Osteocyte (in vitro differentiated cells): ENCODE measurements around the gene PLA2G3. TPM values are rescaled to one million over a fixed set of nuclear protein-coding genes. Genes with fewer than 3 reads are reported as not detected.

ENCODE experiments used
- DNase-seq: peaks from one replicate; pipeline ENCODE4 v3.0.0; 2021; ENCODE audit warnings: mixed read lengths; ENCODE audit not compliant: unreplicated experiment; ENCODE audit errors: extremely low spot score
- H3K27ac Mint-ChIP-seq: one replicate; pipeline ENCODE4 v1.8.0; 2021; ENCODE audit warnings: mild to moderate bottlenecking, mixed read lengths; ENCODE audit not compliant: unreplicated experiment
- H3K27me3 Mint-ChIP-seq: one replicate; pipeline ENCODE4 v1.8.0; 2021; ENCODE audit warnings: mixed read lengths; ENCODE audit not compliant: unreplicated experiment
- H3K36me3 Mint-ChIP-seq: one replicate; pipeline ENCODE4 v1.8.0; 2021; ENCODE audit warnings: mixed read lengths; ENCODE audit not compliant: unreplicated experiment
- H3K4me1 Mint-ChIP-seq: one replicate; pipeline ENCODE4 v1.8.0; 2021; ENCODE audit warnings: mixed read lengths; ENCODE audit not compliant: unreplicated experiment
- H3K4me3 Mint-ChIP-seq: one replicate; pipeline ENCODE4 v1.8.0; 2021; ENCODE audit warnings: mild to moderate bottlenecking, moderate library complexity, mixed read lengths; ENCODE audit not compliant: unreplicated experiment
- H3K9me3 Mint-ChIP-seq: one replicate; pipeline ENCODE4 v1.8.0; 2021; ENCODE audit warnings: mixed read lengths; ENCODE audit not compliant: unreplicated experiment
- total RNA-seq: library from RNA; stranded (reverse); gene quantifications from 2 replicates; pipeline ENCODE4 v1.2.1, GENCODE V29; 2021
- TF ChIP-seq, protein P1 (sequence below): fragments of 200-600 bp; sonication (generic); IDR thresholded peaks from 2 replicates; pipeline ENCODE4 v1.5.0; 2021; ENCODE audit warnings: antibody characterized with exemption, mild to moderate bottlenecking, moderate library complexity

PLA2G3 gene
- total RNA-seq, 1 donor from 2014 or later, result not detected

DNA sequence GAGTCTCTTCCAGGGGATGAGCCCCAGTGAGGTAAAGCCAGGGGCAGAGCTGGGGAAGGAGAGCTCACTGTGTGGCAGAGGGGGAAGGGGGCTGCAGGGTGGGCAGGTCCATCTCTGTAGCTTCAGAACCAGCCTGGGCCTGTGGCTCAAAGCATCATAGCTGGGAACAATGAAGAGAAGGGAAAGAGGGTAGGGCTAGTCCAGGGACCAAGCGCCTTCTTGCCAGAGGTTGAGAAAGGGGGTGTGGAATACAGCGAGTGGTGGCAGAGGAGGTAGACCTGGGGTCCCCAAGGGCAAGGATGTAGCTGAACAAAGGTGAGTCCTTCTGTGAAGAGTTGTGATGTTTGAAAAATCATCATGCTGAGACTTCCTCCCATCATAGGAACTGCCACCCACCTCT is 1.2 kb upstream of the PLA2G3 start:
- no peak for DNase-seq
- peaks cover 8% of the 10 kb centered on the region for H3K4me1 Mint-ChIP-seq
- H3K27ac Mint-ChIP-seq, result no peak overlapping the region

DNA sequence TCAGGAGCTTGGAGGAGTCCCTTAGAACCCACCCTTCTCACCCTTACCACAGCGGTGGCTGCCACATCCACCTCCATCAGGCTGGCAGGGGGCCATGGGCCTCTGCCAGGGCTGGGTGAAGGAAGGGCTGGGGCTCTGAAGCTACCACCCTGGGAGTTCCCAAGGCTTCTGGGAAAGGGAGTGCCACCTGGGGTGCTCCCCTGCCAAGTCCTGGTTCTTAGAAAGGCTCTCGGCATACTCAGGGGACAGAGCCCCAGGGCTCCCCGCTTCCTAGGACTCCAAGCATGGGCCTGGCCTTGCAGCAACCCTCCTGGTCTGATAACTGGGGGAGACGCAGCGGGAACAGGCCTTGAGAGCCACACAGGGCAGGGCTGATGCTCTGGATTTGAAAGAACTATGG is 438 bp upstream of the PLA2G3 start:
- H3K4me3 Mint-ChIP-seq, result no peak overlapping the region
- DNase-seq, result no peak
- peaks cover 10% of the 10 kb centered on the region for H3K9me3 Mint-ChIP-seq
- H3K4me1 Mint-ChIP-seq, result peaks cover 8% of the 10 kb centered on the region
- H3K27ac Mint-ChIP-seq, result no peak overlapping the region
- TF ChIP-seq, protein P1, sequence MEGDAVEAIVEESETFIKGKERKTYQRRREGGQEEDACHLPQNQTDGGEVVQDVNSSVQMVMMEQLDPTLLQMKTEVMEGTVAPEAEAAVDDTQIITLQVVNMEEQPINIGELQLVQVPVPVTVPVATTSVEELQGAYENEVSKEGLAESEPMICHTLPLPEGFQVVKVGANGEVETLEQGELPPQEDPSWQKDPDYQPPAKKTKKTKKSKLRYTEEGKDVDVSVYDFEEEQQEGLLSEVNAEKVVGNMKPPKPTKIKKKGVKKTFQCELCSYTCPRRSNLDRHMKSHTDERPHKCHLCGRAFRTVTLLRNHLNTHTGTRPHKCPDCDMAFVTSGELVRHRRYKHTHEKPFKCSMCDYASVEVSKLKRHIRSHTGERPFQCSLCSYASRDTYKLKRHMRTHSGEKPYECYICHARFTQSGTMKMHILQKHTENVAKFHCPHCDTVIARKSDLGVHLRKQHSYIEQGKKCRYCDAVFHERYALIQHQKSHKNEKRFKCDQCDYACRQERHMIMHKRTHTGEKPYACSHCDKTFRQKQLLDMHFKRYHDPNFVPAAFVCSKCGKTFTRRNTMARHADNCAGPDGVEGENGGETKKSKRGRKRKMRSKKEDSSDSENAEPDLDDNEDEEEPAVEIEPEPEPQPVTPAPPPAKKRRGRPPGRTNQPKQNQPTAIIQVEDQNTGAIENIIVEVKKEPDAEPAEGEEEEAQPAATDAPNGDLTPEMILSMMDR, result no peak
- peaks cover 13% of the 10 kb centered on the region for H3K27me3 Mint-ChIP-seq
- H3K36me3 Mint-ChIP-seq, result no peaks in the 10 kb centered on the region

More for the DNA sequence above, 1.2 kb upstream of the PLA2G3 start:
- H3K4me3 Mint-ChIP-seq, result no peak overlapping the region
- H3K27me3 Mint-ChIP-seq, result peaks cover 13% of the 10 kb centered on the region
- H3K36me3 Mint-ChIP-seq, result no peaks in the 10 kb centered on the region
- H3K9me3 Mint-ChIP-seq, result peaks cover 10% of the 10 kb centered on the region
- TF ChIP-seq, protein P1, result no peak

DNA sequence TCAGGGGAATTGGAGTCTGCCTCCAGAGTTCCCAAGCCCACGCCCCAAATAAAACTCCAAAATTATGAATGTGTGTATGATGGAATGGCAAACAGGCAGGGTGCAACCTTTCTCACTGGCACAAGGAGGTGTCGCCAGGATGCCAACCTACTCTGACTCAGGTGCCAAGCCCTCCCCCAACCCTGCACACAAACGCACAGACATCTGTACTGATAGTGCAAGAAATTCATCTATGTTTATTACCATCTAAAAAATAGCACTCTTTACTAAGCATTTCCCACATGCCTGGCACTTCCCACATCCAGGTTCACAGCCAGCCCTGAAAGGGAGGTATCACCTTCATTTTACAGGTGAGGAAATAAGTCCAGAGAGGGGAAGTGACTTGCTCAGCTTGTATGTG is 1.2 kb downstream of the PLA2G3 start:
- no peak overlapping the region for H3K27ac Mint-ChIP-seq
- no peak for DNase-seq
- H3K4me3 Mint-ChIP-seq, result no peak overlapping the region

DNA sequence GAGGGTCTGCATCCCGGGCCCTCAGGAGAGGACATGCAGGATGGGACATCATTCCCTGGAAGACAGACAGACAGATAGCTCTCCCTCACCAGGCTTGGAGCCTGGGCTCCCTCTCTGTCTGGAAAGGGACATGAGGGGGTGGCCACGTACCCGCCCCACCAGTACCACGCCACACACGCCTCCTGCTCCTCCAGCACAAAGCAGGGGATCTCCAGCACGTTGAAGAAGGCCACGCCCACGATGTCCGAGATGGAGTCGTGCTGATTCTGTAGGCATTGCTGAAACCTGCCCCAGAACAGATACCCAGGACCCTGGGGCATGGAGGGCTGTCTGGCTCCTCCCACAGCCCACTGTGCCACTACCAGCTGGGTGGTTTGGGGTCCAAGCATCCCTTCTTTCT is 2.2 kb downstream of the PLA2G3 start:
- no peaks in the 10 kb centered on the region for H3K36me3 Mint-ChIP-seq
- H3K4me1 Mint-ChIP-seq, result peaks cover 8% of the 10 kb centered on the region
- H3K27me3 Mint-ChIP-seq, result peaks cover 13% of the 10 kb centered on the region
- TF ChIP-seq, protein P1, result no peak
- no peaks in the 10 kb centered on the region for H3K9me3 Mint-ChIP-seq
- no peak for DNase-seq
- H3K4me3 Mint-ChIP-seq, result no peak overlapping the region
- no peak overlapping the region for H3K27ac Mint-ChIP-seq

More for the DNA sequence above, 1.2 kb downstream of the PLA2G3 start:
- no peaks in the 10 kb centered on the region for H3K9me3 Mint-ChIP-seq
- H3K27me3 Mint-ChIP-seq, result peaks cover 13% of the 10 kb centered on the region
- TF ChIP-seq, protein P1, result no peak
- peaks cover 8% of the 10 kb centered on the region for H3K4me1 Mint-ChIP-seq
- H3K36me3 Mint-ChIP-seq, result no peaks in the 10 kb centered on the region

DNA sequence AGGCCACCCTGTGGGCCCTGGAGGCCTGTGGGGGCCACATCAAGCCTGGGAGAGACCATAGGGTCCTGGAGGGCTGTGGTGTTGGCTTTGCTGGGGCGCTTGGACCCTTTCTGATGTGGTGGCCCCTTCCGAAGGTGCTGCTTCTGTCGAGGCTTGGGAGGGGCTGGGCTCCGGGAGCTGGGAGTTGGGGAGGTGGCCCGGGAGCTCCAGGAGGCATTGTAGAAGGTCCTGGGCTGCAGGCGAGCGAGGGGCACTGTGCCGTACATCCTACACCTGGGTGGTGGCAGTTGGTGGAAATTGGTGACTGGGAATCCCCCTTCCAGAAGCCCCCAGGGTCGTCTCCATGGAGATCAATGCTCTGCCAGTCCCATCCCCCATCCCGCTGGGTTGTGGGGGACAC is 2.6 kb downstream of the PLA2G3 start:
- no peaks in the 10 kb centered on the region for H3K9me3 Mint-ChIP-seq
- peaks cover 12% of the 10 kb centered on the region for H3K27me3 Mint-ChIP-seq
- TF ChIP-seq, protein P1, result no peak
- H3K4me3 Mint-ChIP-seq, result no peak overlapping the region
- peaks cover 8% of the 10 kb centered on the region for H3K4me1 Mint-ChIP-seq
- no peak overlapping the region for H3K27ac Mint-ChIP-seq
- no peaks in the 10 kb centered on the region for H3K36me3 Mint-ChIP-seq
- DNase-seq, result no peak
